GM12878 (cell line): ENCODE results near the gene PRCC. TPM values are rescaled to one million over a fixed set of nuclear protein-coding genes. Genes with fewer than 3 reads are reported as not detected.

Experiments used
- CBX3 ChIP-seq: fragments of 200-600 bp; sonication (generic); IDR thresholded peaks from 2 replicates; pipeline ENCODE4 v1.6.1; 2016; ENCODE audit warnings: low read depth, borderline replicate concordance
- CEBPB ChIP-seq, 2 experiments: fragments of 150-350 bp in 1 of 2; IDR thresholded peaks; 2 replicates each; pipeline ENCODE4 v1.6.1; 2012 to 2014; ENCODE audit warnings: low read depth in 2 of 2, low read length in 2 of 2, borderline replicate concordance in 1 of 2, inconsistent platforms in 1 of 2
- CHD2 ChIP-seq: IDR thresholded peaks from 2 replicates; pipeline ENCODE4 v1.6.1; 2011; ENCODE audit warnings: low read depth, low read length, improper control_type of control experiment, borderline replicate concordance
- EED ChIP-seq: sonication (generic); IDR thresholded peaks from 2 replicates; pipeline ENCODE4 v1.6.1; 2016; ENCODE audit warnings: antibody characterized with exemption, low read depth
- IKZF2 ChIP-seq, 2 experiments: fragments of 450-650 bp; IDR thresholded peaks; 2 replicates each; pipeline ENCODE4 v1.6.1; 2017; ENCODE audit warnings: mild to moderate bottlenecking in 2 of 2, moderate library complexity in 2 of 2
- KAT2A ChIP-seq: conservative IDR thresholded peaks from 2 replicates; pipeline ENCODE4 v1.6.1; 2011; ENCODE audit warnings: low read depth, low read length; ENCODE audit not compliant: control insufficient read depth
- MYB ChIP-seq: fragments of 150-350 bp; IDR thresholded peaks from 2 replicates; pipeline ENCODE4 v1.6.1; 2014; ENCODE audit warnings: mild to moderate bottlenecking, low read depth, low read length, borderline replicate concordance
- NBN ChIP-seq: fragments of 450-650 bp; IDR thresholded peaks from 2 replicates; pipeline ENCODE4 v1.6.1; 2016
- POLR2AphosphoS2 ChIP-seq: IDR thresholded peaks from 2 replicates; pipeline ENCODE4 v1.6.1; 2011; ENCODE audit warnings: low read depth, mild to moderate bottlenecking, low read length, improper control_type of control experiment, moderate library complexity
- RAD51 ChIP-seq: fragments of 450-650 bp; IDR thresholded peaks from 2 replicates; pipeline ENCODE4 v1.6.1; 2016; ENCODE audit warnings: moderate library complexity, mild to moderate bottlenecking, inconsistent platforms
- SIX5 ChIP-seq: IDR thresholded peaks from 2 replicates; pipeline ENCODE4 v1.6.1; 2011; ENCODE audit warnings: mild to moderate bottlenecking, low read depth, low read length, moderate library complexity; ENCODE audit not compliant: severe bottlenecking
- SPI1 ChIP-seq: IDR thresholded peaks from 2 replicates; pipeline ENCODE4 v1.6.1; 2011; ENCODE audit warnings: low read depth, mild to moderate bottlenecking, low read length, moderate library complexity, borderline replicate concordance; ENCODE audit not compliant: insufficient read depth
- SRF ChIP-seq, 2 experiments: IDR thresholded peaks; 2 replicates each; pipeline ENCODE4 v1.6.1; 2011; ENCODE audit warnings: low read depth in 2 of 2, low read length in 2 of 2, mild to moderate bottlenecking in 1 of 2, moderate library complexity in 1 of 2
- STAT3 ChIP-seq: IDR thresholded peaks from 2 replicates; pipeline ENCODE4 v1.6.1; 2011; ENCODE audit warnings: low read depth, low read length, improper control_type of control experiment
- TCF3 ChIP-seq: IDR thresholded peaks from 2 replicates; pipeline ENCODE4 v1.6.1; 2012; ENCODE audit warnings: low read depth, mild to moderate bottlenecking, low read length, borderline replicate concordance; ENCODE audit not compliant: insufficient read depth
- ZNF274 ChIP-seq: IDR thresholded peaks from one replicate; pipeline ENCODE4 v1.8.0; 2011; ENCODE audit not compliant: insufficient read length, insufficient read depth
- polyA plus RNA-seq, 11 experiments: library from polyadenylated mRNA; depleted of rRNA in 4 of 11; unstranded in 6 of 11; stranded (reverse) in 5 of 11; fragments of >200 nt; fragmentation: Nextera tagmentation in 4 of 11; fragmentation: Illumina TruSeq in 1 of 11; extraction: Ambion mirVana in 4 of 11; extraction: Trizol in 1 of 11; gene quantifications; 1 replicate in 1 of 11; 2 replicates in 10 of 11; pipeline versions ENCODE4 v1.2.1 to v1.2.3, GENCODE V29; 2011 to 2016; ENCODE audit warnings: inconsistent platforms in 2 of 11, missing spikeins in 2 of 11, low read depth in 1 of 11
- total RNA-seq, 4 experiments: library from RNA; depleted of rRNA in 3 of 4; stranded (reverse); fragments of >200 nt in 3 of 4; fragmentation: Illumina TruSeq in 1 of 4; extraction: Trizol in 1 of 4; gene quantifications; 2 replicates each; pipeline versions ENCODE4 v1.2.1 to v1.2.3, GENCODE V29; 2013 to 2021
- TF ChIP-seq, protein P1 (sequence below): IDR thresholded peaks from 2 replicates; pipeline ENCODE4 v1.6.1; 2011; ENCODE audit warnings: low read depth, low read length, improper control_type of control experiment, borderline replicate concordance
- TF ChIP-seq, protein P2 (sequence below), 3 experiments: IDR thresholded peaks in 2 of 3; conservative IDR thresholded peaks in 1 of 3; 2 replicates each; pipeline ENCODE4 v1.5.1; 2011; ENCODE audit warnings: low read depth in 3 of 3, low read length in 3 of 3, mild to moderate bottlenecking in 3 of 3, control low read depth in 2 of 3, moderate library complexity in 2 of 3, inconsistent platforms in 1 of 3, mixed read lengths in 1 of 3; ENCODE audit not compliant: control insufficient read depth in 2 of 3, insufficient read depth in 1 of 3; ENCODE audit errors: extremely low read depth in 1 of 3
- TF ChIP-seq, protein P3 (sequence below): IDR thresholded peaks from 2 replicates; pipeline ENCODE4 v1.6.1; 2011; ENCODE audit warnings: mild to moderate bottlenecking, low read depth, low read length, moderate library complexity; ENCODE audit not compliant: insufficient replicate concordance
- TF ChIP-seq, protein P4 (sequence below): IDR thresholded peaks from 2 replicates; pipeline ENCODE4 v1.6.1; 2012; ENCODE audit warnings: mild to moderate bottlenecking, low read depth, low read length
- TF ChIP-seq, protein P5 (sequence below): fragments of 450-650 bp; IDR thresholded peaks from 2 replicates; pipeline ENCODE4 v1.6.1; 2016; ENCODE audit warnings: mild to moderate bottlenecking

Gene PRCC
- total and polyA plus RNA-seq, 10 of the 15 experiments (the other 5 are each of a cell fraction or from before 2014, with no cell fraction given) = 23.8 to 132 (median 63.1) TPM

DNA sequence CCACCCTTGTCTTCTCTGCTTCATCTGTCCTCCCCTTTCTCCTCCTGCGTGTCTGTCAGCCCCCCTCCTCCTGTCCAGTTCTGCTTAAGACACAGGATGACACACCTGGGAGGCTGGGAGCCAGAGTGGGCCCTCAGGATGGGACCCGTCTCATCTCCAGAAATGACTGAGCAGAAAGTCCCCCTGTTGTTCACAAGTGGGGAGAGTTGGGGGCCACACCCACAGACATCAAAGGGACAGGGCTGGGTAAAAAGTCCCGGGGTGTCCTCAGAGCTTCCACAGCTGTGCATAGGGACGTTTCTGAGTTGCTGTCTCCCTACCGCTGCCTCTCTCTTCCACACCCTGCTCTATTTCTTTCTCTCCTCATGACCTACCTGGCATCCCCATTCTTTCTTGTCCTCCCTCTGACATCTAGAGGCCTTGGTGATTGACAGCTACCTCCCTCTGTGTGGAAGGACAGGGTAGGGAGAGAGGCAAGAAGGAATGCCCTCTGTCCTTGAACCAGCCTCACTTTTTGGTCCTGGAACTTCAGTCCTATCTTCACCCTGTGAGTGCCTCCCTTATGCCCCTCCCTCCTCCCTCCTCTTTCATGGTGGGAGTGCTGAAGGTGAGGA is 68.8 kb downstream of the PRCC start (continued):
- TF ChIP-seq, protein P1, sequence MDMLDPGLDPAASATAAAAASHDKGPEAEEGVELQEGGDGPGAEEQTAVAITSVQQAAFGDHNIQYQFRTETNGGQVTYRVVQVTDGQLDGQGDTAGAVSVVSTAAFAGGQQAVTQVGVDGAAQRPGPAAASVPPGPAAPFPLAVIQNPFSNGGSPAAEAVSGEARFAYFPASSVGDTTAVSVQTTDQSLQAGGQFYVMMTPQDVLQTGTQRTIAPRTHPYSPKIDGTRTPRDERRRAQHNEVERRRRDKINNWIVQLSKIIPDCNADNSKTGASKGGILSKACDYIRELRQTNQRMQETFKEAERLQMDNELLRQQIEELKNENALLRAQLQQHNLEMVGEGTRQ = no peak
- TF ChIP-seq, protein P2, sequence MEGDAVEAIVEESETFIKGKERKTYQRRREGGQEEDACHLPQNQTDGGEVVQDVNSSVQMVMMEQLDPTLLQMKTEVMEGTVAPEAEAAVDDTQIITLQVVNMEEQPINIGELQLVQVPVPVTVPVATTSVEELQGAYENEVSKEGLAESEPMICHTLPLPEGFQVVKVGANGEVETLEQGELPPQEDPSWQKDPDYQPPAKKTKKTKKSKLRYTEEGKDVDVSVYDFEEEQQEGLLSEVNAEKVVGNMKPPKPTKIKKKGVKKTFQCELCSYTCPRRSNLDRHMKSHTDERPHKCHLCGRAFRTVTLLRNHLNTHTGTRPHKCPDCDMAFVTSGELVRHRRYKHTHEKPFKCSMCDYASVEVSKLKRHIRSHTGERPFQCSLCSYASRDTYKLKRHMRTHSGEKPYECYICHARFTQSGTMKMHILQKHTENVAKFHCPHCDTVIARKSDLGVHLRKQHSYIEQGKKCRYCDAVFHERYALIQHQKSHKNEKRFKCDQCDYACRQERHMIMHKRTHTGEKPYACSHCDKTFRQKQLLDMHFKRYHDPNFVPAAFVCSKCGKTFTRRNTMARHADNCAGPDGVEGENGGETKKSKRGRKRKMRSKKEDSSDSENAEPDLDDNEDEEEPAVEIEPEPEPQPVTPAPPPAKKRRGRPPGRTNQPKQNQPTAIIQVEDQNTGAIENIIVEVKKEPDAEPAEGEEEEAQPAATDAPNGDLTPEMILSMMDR (IDR thresholded peaks at IDR 0.05 in 2 of 3, conservative IDR thresholded peaks at IDR 0.05 in 1 of 3; ENCODE audit: control insufficient read depth in 2 of 3, extremely low read depth in 1 of 3, insufficient read depth in 1 of 3, low read depth in 3 of 3, low read length in 3 of 3) = 0 out of 6 replicates have a peak, but pooled peaks of 1 of the 3 experiments have one; percentile 5
- no peak for TF ChIP-seq RAD51
- TF ChIP-seq SRF (IDR thresholded peaks at IDR 0.05; ENCODE audit: low read depth in 2 of 2, low read length in 2 of 2) = 0 out of 4 replicates have a peak, but pooled peaks of 1 of the 2 experiments have one; percentile 41
- no peak for TF ChIP-seq STAT3
- TF ChIP-seq, protein P3, sequence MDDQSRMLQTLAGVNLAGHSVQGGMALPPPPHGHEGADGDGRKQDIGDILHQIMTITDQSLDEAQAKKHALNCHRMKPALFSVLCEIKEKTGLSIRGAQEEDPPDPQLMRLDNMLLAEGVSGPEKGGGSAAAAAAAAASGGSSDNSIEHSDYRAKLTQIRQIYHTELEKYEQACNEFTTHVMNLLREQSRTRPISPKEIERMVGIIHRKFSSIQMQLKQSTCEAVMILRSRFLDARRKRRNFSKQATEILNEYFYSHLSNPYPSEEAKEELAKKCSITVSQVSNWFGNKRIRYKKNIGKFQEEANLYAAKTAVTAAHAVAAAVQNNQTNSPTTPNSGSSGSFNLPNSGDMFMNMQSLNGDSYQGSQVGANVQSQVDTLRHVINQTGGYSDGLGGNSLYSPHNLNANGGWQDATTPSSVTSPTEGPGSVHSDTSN = no peak
- no peak for TF ChIP-seq CEBPB (IDR thresholded peaks at IDR 0.05; ENCODE audit: borderline replicate concordance in 1 of 2, low read depth in 2 of 2, low read length in 2 of 2)
- no peak for TF ChIP-seq KAT2A
- TF ChIP-seq, protein P4, sequence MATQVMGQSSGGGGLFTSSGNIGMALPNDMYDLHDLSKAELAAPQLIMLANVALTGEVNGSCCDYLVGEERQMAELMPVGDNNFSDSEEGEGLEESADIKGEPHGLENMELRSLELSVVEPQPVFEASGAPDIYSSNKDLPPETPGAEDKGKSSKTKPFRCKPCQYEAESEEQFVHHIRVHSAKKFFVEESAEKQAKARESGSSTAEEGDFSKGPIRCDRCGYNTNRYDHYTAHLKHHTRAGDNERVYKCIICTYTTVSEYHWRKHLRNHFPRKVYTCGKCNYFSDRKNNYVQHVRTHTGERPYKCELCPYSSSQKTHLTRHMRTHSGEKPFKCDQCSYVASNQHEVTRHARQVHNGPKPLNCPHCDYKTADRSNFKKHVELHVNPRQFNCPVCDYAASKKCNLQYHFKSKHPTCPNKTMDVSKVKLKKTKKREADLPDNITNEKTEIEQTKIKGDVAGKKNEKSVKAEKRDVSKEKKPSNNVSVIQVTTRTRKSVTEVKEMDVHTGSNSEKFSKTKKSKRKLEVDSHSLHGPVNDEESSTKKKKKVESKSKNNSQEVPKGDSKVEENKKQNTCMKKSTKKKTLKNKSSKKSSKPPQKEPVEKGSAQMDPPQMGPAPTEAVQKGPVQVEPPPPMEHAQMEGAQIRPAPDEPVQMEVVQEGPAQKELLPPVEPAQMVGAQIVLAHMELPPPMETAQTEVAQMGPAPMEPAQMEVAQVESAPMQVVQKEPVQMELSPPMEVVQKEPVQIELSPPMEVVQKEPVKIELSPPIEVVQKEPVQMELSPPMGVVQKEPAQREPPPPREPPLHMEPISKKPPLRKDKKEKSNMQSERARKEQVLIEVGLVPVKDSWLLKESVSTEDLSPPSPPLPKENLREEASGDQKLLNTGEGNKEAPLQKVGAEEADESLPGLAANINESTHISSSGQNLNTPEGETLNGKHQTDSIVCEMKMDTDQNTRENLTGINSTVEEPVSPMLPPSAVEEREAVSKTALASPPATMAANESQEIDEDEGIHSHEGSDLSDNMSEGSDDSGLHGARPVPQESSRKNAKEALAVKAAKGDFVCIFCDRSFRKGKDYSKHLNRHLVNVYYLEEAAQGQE = no peak
- TF ChIP-seq, protein P5, sequence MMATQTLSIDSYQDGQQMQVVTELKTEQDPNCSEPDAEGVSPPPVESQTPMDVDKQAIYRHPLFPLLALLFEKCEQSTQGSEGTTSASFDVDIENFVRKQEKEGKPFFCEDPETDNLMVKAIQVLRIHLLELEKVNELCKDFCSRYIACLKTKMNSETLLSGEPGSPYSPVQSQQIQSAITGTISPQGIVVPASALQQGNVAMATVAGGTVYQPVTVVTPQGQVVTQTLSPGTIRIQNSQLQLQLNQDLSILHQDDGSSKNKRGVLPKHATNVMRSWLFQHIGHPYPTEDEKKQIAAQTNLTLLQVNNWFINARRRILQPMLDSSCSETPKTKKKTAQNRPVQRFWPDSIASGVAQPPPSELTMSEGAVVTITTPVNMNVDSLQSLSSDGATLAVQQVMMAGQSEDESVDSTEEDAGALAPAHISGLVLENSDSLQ = peak; percentile 89
- no peak for TF ChIP-seq ZNF274
- TF ChIP-seq EED = peak; percentile 98
- TF ChIP-seq MYB = no peak
- TF ChIP-seq SPI1 = peak; percentile 32; the same call in 1 of the 2 replicates
- TF ChIP-seq CBX3 = no peak
- no peak for TF ChIP-seq SIX5
- peak; percentile 94 to 95 for TF ChIP-seq IKZF2 (IDR thresholded peaks at IDR 0.05)
- TF ChIP-seq CHD2 = no peak
- TF ChIP-seq TCF3 = peak; percentile 90
- TF ChIP-seq POLR2AphosphoS2 = no peak
- peak; percentile 75; the same call in 1 of the 2 replicates for TF ChIP-seq NBN
